ENCODE data around the gene MSI2. TPM values are rescaled to one million over a fixed set of nuclear protein-coding genes. Genes with fewer than 3 reads are reported as not detected.

Gene MSI2
- total and polyA plus RNA-seq, 2 experiments from 2014 or later, result 18.9 to 41.8 TPM

DNA sequence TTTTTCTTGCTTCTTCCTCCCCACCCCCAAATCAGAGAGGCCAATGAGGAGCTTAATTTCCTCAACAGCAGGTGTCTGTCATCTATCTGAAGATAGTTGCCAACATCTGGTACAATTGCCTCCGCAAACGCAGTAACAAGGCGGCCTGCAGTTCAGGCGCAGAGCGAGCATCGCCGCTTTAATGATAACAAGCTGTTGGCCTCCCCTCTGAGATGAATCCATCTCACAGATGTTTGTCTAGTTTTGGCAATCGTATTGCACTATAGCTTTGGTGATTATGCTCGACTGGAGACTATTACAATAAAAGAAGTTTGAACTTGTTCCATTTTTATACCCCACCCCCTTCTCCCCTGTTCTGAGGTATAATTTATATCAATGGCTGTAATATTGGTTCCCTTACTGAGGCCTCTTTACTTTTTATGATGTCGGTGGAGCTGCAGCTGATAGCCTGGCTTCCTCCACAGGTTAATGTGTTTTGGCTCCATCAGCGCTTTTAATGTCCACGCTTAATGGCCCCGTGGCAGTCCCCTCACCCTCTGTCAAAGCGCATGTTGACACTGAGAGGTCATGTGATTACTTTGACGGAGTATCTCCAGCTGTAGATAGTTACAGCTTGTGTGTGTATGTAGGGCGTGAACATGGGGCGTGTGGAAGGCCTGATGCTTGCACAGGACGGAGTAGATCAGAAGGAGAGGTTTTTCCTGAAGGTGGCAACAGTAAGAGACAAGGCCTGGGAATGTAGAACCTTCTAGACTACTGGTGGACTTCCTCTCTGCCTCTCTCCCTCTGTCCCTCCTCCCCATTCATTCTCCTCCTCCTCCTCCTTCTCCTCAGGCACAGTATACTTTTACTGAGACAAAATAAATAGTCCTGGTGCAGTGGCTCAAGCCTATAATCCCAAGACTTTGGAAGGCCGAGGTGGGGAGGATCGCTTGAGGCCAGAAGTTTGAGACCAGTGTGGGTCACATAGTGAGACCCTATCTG lies 164.7 kb downstream of the MSI2 start:
- Mint-ChIP-seq H3K4me1 (peaks cover 32% of the 10 kb centered on the region), H3K9me3 (no peaks in the 10 kb centered on the region), H3K27me3 (ENCODE audit: insufficient read depth, low read depth, poor library complexity) (peaks cover 11% of the 10 kb centered on the region), H3K27ac (no peak overlapping the region), H3K36me3 (ENCODE audit: low read depth) (peaks cover 4% of the 10 kb centered on the region; the same call in 2 of the 3 replicates), H3K4me3 (no peak overlapping the region)
- no peak overlapping the region for H3K4me2 ChIP-seq
- peaks cover 3% of the 10 kb centered on the region; the same call in 1 of the 2 replicates for H3K9me2 ChIP-seq (ENCODE audit: insufficient read depth)
- H3K27ac ChIP-seq (ENCODE audit: low read depth), result no peak overlapping the region
- H3K27me3 ChIP-seq (ENCODE audit: insufficient read depth), result no peaks in the 10 kb centered on the region
- ATAC-seq (no peak), DNase-seq (ENCODE audit: low spot score) (no peak)
- no peak overlapping the region for H3K4me3 ChIP-seq
- H4K20me1 ChIP-seq (replicated peaks; ENCODE audit: insufficient read depth), result peaks cover 5% of the 10 kb centered on the region
- no peaks in the 10 kb centered on the region for H3F3A ChIP-seq (replicated peaks; ENCODE audit: low read depth)
- H3K36me3 ChIP-seq (ENCODE audit: insufficient read depth), result no peaks in the 10 kb centered on the region
- peaks cover 15% of the 10 kb centered on the region for H3K4me1 ChIP-seq (ENCODE audit: insufficient read depth)
- no peak for TF ChIP-seq ZNF331 (CRISPR knock-in tag; IDR thresholded peaks at IDR 0.05; ENCODE audit: low read depth)
- no peak for TF ChIP-seq ZNF114 (CRISPR knock-in tag; IDR thresholded peaks at IDR 0.05)
- no peak for TF ChIP-seq EZH2 (IDR thresholded peaks at IDR 0.05; ENCODE audit: low read depth, unreplicated experiment)
- TF ChIP-seq ETS1 (IDR thresholded peaks at IDR 0.05), result no peak
- no peak for TF ChIP-seq EZH2phosphoT487 (IDR thresholded peaks at IDR 0.05; ENCODE audit: unreplicated experiment)
- TF ChIP-seq POLR2AphosphoS5 (IDR thresholded peaks at IDR 0.05; ENCODE audit: low read depth), result no peak
- no peak for TF ChIP-seq NANOG (IDR thresholded peaks at IDR 0.05; ENCODE audit: borderline replicate concordance)
- H2AFZ ChIP-seq, result no peak overlapping the region
- peaks cover 6% of the 10 kb centered on the region; the same call in 1 of the 2 replicates for H3K79me2 ChIP-seq (replicated peaks; ENCODE audit: insufficient read depth)

DNA sequence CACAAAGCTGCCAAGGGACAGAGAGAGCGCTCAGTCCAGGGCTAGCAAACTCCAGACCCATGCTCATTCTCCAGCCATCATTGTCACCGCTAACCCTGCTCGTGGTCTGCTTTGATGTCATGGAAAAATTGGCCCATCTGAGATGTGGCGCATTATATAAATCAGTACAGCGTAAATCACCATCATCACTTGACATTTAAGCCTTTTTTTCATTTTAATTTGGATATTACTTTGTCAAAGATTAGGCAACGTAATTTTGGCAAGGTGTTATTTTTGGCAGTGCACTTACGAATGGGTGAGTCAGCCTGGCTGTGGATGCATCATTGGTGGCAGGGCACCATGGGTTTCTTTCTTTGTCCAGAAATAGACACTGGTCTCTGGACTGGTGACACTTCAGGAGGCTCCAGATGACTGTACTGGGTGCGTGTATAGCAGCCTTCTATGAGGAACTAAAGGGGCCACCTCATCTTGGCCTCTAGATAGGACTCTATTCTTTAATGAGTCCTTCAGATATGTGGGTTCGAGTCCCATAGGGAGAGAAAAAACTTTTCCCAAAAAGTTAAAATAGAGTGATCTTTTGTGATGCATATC lies 166.3 kb downstream of the MSI2 start:
- H3K4me1 ChIP-seq (ENCODE audit: insufficient read depth), result peaks cover 25% of the 10 kb centered on the region
- peaks cover 16% of the 10 kb centered on the region for H3K79me2 ChIP-seq (replicated peaks; ENCODE audit: insufficient read depth)
- Mint-ChIP-seq H3K27ac (no peak overlapping the region), H3K9me3 (no peaks in the 10 kb centered on the region), H3K4me1 (peaks cover 36% of the 10 kb centered on the region), H3K27me3 (ENCODE audit: insufficient read depth, low read depth, poor library complexity) (peaks cover 11% of the 10 kb centered on the region), H3K4me3 (no peak overlapping the region), H3K36me3 (ENCODE audit: low read depth) (peaks cover 4% of the 10 kb centered on the region; the same call in 1 of the 3 replicates)
- H3K27me3 ChIP-seq (ENCODE audit: insufficient read depth), result no peaks in the 10 kb centered on the region
- H3F3A ChIP-seq (replicated peaks; ENCODE audit: low read depth), result no peaks in the 10 kb centered on the region
- H3K4me3 ChIP-seq, result no peak overlapping the region
- 0 out of 2 replicates have a peak, but pooled peaks cover 3% of the 10 kb centered on the region for H3K9me2 ChIP-seq (ENCODE audit: insufficient read depth)
- H3K27ac ChIP-seq (ENCODE audit: low read depth), result no peak overlapping the region
- DNase-seq (ENCODE audit: low spot score) (no peak), ATAC-seq (no peak)
- H4K20me1 ChIP-seq (replicated peaks; ENCODE audit: insufficient read depth), result peaks cover 5% of the 10 kb centered on the region; the same call in 1 of the 2 replicates
- no peak overlapping the region for H3K4me2 ChIP-seq
- no peaks in the 10 kb centered on the region for H3K36me3 ChIP-seq (ENCODE audit: insufficient read depth)
- no peak overlapping the region for H2AFZ ChIP-seq
- no peak for TF ChIP-seq EZH2phosphoT487 (IDR thresholded peaks at IDR 0.05; ENCODE audit: unreplicated experiment)
- TF ChIP-seq, protein P1, sequence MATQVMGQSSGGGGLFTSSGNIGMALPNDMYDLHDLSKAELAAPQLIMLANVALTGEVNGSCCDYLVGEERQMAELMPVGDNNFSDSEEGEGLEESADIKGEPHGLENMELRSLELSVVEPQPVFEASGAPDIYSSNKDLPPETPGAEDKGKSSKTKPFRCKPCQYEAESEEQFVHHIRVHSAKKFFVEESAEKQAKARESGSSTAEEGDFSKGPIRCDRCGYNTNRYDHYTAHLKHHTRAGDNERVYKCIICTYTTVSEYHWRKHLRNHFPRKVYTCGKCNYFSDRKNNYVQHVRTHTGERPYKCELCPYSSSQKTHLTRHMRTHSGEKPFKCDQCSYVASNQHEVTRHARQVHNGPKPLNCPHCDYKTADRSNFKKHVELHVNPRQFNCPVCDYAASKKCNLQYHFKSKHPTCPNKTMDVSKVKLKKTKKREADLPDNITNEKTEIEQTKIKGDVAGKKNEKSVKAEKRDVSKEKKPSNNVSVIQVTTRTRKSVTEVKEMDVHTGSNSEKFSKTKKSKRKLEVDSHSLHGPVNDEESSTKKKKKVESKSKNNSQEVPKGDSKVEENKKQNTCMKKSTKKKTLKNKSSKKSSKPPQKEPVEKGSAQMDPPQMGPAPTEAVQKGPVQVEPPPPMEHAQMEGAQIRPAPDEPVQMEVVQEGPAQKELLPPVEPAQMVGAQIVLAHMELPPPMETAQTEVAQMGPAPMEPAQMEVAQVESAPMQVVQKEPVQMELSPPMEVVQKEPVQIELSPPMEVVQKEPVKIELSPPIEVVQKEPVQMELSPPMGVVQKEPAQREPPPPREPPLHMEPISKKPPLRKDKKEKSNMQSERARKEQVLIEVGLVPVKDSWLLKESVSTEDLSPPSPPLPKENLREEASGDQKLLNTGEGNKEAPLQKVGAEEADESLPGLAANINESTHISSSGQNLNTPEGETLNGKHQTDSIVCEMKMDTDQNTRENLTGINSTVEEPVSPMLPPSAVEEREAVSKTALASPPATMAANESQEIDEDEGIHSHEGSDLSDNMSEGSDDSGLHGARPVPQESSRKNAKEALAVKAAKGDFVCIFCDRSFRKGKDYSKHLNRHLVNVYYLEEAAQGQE (IDR thresholded peaks at IDR 0.05; ENCODE audit: unreplicated experiment), result no peak
- no peak for TF ChIP-seq STAT1 (IDR thresholded peaks at IDR 0.05; ENCODE audit: unreplicated experiment)
- no peak for TF ChIP-seq EZH2 (IDR thresholded peaks at IDR 0.05; ENCODE audit: low read depth, unreplicated experiment)
- TF ChIP-seq ZNF331 (CRISPR knock-in tag; IDR thresholded peaks at IDR 0.05; ENCODE audit: low read depth), result no peak
- no peak for TF ChIP-seq NANOG (IDR thresholded peaks at IDR 0.05; ENCODE audit: borderline replicate concordance)
- no peak for TF ChIP-seq JUNB (IDR thresholded peaks at IDR 0.05; ENCODE audit: unreplicated experiment)
- no peak for TF ChIP-seq POLR2AphosphoS5 (IDR thresholded peaks at IDR 0.05; ENCODE audit: low read depth)

All from GM23338 (cell line).